HG02610 (cell line): ENCODE measurements around the gene ARPC1A.
"Not testable (repeated sequence)": the region's sequence is repeated elsewhere in the genome, so short reads cannot be mapped to it uniquely, and the experiment has no call there.

ENCODE experiments used
- ATAC-seq: cut with Tn5 transposase; IDR thresholded peaks from one replicate; pipeline ENCODE4 v1.9.1; 2021; ENCODE audit warnings: mild to moderate bottlenecking, moderate library complexity; ENCODE audit not compliant: unreplicated experiment

ARPC1A gene

GRCh38 chr7:99325592-99326407 is at the start of gene ARPC1A:
TSS of gene ARPC1A (plus strand) at chr7:99325898. CDS start at chr7:99333354, 7,456 bp downstream.
- ATAC-seq: peak; percentile 80

GRCh38 chr7:99278180-99278579 is 47.5 kb upstream of the ARPC1A start:
- ATAC-seq: no peak

GRCh38 chr7:99284165-99284564 is 41.5 kb upstream of the ARPC1A start:
- not testable (repeated sequence) for ATAC-seq

GRCh38 chr7:99287779-99288534 is 37.7 kb upstream of the ARPC1A start:
- no peak for ATAC-seq

DNA sequence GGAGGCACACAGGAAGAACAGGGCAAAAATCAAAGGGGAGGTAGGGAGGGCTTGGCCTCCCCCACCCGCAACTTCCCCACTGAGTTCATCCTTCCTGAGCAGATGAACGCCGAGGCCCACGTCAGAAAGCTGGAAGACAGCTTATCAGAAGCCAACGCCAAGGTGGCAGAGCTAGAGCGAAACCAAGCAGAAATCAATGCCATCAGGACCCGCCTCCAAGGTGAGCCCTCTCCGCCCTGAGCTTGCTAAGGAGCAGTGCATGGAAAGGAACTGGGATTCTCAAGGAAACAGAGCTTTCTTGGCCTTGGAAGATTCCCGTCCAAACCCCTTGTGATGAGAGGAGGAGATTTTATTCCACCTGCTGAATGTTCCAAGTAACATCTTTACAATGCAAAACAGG is 36.5 kb upstream of the ARPC1A start:
- no peak for ATAC-seq

DNA sequence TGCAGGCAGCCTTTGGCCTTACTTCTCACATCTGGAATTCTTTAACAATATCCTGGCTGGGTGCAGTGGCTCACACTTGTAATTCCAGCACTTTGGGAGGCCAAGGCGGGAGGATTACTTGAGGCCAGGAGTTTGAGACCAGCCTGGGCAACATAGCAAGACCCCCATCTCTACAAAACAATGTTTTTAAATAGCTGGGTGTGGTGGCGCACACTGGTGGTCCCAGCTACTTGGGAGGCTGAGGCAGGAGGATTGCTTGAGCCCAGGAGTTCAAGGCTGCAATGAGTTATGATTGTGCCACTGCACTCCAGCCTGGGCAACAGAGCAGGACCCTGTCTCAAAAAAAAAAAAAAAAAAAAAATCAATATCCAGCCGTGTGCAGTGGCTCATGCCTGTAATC is 35.5 kb upstream of the ARPC1A start:
- ATAC-seq: not testable (repeated sequence)

DNA sequence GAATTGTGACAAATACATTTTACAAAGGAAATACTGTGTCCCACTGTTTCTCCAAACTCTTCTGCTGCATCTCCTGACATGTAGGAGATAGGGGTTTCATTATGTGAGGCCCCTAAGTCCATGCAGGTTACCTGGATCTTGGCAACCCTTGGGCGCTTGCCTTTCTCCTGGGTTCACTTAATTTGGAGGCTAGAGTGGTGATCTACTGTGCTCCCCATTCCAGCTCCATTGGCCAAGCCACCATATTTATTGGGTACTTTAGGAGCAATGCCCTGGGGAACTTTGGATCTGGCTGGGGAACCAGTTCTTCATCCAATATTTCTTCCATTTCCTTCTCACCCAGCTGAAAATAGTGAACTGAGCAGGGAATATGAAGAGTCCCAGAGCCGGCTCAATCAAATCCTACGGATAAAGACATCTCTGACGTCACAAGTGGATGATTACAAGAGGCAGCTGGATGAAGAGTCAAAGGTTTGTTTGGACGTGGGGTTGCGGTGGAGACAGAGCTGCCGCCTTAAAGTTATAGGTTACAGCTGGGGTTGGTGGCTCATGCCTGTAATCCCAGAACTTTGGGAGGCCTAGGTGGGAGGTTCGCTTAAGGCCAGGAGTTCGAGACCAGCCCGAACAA is 34.6 kb upstream of the ARPC1A start:
- no peak for ATAC-seq

GRCh38 chr7:99292127-99292526 is 33.6 kb upstream of the ARPC1A start:
- no peak for ATAC-seq

- ATAC-seq: no peak
Measured at GRCh38 chr7:99293167-99293566, 32.5 kb upstream of the ARPC1A start.

DNA sequence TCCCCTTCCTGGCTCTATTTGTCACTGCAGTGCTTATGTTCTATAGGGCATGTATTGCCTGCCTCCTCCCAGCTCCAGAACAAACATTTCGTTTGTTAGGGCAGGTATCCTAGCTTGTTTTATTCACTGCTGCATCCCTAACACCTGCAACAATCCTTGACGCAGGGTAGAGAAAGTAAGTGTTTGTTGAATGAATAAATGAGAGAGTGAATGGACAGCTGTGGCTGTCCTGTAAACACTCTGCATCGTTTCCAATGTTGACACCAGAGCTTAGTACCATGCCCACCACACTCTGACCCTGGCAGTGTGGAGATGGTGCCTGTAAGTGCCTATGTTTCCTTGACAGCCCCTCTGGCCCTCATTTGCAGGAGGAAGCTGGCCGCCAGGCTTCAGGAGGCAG is 32.0 kb upstream of the ARPC1A start:
- ATAC-seq: no peak

DNA sequence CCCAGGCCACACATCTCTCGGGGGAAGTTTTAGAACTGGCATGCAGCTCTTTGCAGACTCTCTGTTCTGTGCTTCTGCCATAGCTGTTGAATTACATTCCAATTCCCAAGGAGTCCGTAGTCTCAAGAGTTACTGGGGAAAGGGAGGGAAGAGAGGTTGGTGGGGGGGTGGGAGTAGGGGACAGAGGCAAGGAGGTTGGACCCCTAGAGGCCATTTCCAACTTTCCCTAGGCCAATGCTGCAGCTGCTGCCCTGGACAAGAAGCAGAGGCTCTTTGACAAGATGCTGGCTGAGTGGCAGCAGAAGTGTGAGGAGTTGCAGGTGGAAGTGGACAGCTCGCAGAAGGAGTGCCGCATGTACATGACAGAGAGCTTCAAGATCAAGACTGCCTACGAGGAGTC is 29.2 kb upstream of the ARPC1A start:
- ATAC-seq: no peak

- ATAC-seq: no peak
Measured at GRCh38 chr7:99301496-99301895, 24.2 kb upstream of the ARPC1A start.

- ATAC-seq: no peak
Measured at GRCh38 chr7:99305473-99306260, 20.0 kb upstream of the ARPC1A start.

GRCh38 chr7:99308461-99309074 is 17.1 kb upstream of the ARPC1A start:
- ATAC-seq: no peak

GRCh38 chr7:99309111-99309510 is 16.6 kb upstream of the ARPC1A start:
- ATAC-seq: no peak

DNA sequence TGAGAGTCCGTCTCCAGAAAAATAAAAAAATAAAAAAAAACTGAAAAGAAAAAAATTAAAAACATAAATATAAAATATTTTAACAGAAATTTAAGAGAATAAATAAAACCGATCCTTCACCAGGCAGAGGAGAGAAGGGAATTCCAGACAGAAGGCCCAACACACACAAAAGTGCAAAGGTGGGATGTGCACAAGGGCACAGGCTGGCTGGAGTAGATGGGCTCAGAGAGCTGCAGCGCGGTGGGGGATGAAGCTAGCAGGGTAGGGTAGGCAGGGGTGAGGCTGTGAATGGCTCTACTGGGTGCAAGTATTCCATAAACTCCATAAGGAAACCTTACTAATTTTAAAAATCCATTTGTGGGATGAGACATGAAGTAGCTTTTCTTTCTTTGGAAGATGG is 15.7 kb upstream of the ARPC1A start:
- no peak for ATAC-seq

DNA sequence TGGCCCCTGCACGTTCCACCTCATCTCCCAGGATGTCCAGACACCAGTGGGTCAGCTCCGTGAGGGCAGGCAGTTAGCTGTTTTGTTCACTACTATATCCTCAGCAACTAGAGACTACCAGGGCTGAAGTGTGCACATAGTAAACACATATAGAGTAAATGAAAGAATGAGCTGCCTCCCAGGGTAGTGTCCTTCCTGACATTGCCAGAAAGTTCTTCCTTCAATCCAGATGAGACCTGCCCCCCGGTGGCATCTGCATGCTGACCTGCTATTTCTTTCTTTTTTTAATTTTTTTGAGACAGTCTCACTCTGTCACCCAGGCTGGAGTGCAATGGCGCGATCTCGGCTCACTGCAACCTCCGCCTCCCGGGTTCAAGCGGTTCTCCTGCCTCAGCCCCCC is 14.0 kb upstream of the ARPC1A start:
- no peak for ATAC-seq

GRCh38 chr7:99312316-99313203 is 13.1 kb upstream of the ARPC1A start:
- ATAC-seq: no peak

GRCh38 chr7:99313204-99313573 is 12.5 kb upstream of the ARPC1A start:
- ATAC-seq: no peak

GRCh38 chr7:99314504-99314903 is 11.2 kb upstream of the ARPC1A start:
- ATAC-seq: no peak
